Right lung (tissue), 5 donors: ENCODE data around the gene ACSS3. TPM values are rescaled to one million over a fixed set of nuclear protein-coding genes. Genes with fewer than 3 reads are reported as not detected.
"Not testable (repeated sequence)": the region's sequence is repeated elsewhere in the genome, so short reads cannot be mapped to it uniquely, and the experiment has no call there.

ENCODE experiments used
- DNase-seq, 2 donors: peaks; one replicate each; pipeline ENCODE4 v3.0.0-alpha.2; 2013
- polyA plus RNA-seq, 5 donors: library from polyadenylated mRNA; unstranded; fragments of 120-200 nt; gene quantifications; one replicate each; pipeline versions ENCODE4 v1.2.1 to v1.2.3, GENCODE V29; 2013; ENCODE audit warnings: inconsistent platforms in 1 of 5, low replicate concordance in 1 of 5; ENCODE audit not compliant: insufficient read length in 5 of 5, insufficient read depth in 1 of 5

Gene ACSS3
- polyA plus RNA-seq, 5 donors: 16.6 to 39.4 (median 33.6) TPM

DNA sequence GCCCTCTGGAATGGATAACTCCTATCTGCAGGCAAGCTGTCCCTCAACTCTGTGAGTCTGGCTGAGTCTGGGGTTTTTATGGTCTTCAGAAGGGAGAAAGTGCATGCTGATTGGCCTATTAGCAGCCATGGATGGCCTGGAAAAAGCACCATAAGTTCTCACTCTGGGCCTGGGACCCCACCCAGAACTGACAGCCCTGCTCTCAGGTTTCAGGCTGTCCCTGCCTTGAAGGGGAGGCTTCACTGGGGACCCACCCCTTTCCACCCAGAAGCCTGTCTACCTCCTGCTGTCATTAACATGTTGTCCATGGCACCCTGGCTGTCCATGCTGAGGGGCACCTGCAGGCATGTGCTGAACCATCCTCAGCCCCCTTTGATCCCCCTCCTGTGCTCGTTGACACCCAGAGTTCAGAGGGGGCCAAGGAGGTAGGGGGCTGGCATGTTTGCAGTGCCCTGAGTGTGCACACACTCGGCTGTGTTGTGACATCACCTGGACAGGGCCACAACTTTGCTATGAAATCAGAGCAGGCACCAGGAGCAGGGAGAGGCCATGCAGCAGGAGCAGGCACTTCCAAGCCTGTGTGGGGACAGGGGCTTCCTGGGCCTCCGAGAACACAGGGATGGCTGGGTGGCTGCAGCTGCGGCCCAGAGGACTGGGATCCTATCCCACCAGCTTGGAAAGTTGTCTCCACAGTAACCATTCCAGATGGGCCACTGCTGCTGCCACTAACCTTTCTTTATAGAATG is 84.7 kb downstream of the ACSS3 start:
- DNase-seq: no peak

DNA sequence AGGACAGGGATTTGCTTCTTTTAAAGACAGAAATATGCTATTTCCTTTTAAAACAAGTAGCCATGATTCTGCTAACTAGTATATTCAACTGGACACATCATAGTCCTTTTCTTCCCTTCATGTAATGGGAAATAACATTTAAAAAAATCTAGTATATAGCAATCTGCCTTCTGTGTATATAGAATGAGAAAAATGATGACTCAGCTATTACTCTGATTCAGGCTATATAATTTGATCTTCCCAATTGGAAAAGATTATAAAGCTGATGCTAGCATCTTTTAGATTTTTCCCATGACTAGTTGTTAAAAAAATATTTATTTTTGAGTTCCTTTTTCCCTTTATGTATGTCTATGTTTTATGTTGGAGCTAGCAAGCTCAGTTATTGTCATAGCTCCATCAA is 86.9 kb downstream of the ACSS3 start:
- no peak for DNase-seq

DNA sequence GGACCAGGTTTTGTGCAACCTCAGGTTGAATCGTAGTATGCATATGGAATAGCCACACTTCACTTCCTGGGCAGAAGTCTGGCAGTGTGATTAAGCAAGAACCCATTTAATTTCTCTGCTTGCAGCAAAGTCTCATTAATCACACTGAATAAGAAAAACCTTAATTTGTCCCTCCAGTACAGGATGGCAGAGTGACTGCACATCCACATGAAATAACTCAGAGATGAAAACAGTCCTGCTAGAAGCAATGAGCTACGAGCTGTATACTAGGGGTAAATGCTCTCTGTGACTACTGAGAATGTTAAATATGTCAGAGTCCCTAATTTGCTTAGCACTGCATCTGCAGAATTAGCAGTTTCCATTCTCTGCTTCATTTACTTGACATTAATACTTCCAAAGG is 88.9 kb downstream of the ACSS3 start:
- no peak for DNase-seq

DNA sequence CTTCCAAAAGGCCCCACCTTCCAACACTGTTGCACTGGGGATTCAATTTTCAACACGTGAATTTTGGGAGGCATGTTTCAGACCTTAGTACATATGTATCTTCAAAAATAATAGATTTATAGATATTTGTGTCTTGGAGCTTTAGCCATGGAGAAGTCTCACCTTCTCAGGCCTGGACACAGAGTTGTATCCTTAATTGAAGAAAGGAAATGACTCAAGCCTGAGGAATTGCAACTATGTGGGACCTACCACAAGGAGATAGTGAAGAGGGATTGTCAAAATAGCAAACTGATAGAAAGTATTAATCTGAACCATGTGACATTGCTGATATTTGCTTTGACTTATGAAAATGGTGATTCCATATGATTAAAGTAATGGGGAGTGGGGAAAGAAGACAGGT is 89.8 kb downstream of the ACSS3 start:
- DNase-seq: no peak

DNA sequence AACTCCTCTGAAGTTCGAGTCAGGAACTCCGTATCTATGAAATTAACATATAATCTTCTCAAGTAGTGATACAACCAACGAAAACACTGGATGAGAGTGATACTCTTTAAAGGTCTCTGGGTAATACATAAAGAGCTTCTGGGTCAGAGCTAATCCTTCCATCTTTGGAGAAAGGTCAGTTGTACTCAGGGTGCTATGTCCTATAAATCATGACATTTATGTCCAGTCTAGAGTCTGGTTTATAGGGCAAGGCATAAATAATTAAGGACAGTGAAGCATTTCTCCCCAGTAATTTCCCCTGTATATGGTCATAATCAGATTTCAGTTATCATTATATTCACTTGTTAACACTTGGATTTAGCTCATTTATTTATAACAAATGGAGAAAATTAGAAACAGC is 90.6 kb downstream of the ACSS3 start:
- DNase-seq: no peak

DNA sequence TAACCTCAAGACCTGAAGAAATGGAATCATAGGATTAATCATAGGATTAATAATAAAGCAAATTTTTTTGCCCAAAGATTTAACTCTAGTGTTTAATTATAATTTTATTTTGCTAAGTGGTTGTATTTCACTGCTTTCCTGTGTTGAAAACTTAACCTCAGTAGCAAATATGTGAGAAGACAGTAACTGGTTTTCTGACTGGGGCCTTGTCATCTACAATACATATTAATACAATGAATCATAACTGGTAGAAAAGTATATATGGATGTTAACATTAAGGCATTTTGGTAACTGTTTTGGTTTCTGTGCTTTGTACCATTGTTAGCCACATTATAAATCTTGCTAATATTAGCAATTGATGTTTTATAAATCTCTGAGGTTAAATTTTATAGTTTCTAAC is 92.2 kb downstream of the ACSS3 start:
- no peak for DNase-seq

DNA sequence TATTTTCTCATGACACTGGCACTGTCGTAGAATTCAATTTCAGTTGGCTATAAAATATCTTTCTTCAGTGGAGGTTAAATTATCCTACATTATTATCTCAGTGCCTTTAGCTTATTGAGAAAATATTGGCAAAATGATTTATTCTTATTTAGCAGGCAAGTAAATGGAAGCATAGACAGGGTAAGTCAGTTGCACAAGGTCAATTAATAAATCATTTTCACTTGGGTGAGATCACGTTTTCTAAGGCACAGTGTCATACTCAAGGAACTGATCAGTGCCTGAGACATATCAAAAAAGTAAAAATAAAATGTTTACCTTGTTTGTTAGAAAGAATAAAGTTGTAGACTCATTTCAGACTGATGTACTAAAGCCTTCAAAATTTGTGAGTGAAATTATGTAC is 95.0 kb downstream of the ACSS3 start:
- DNase-seq: no peak

DNA sequence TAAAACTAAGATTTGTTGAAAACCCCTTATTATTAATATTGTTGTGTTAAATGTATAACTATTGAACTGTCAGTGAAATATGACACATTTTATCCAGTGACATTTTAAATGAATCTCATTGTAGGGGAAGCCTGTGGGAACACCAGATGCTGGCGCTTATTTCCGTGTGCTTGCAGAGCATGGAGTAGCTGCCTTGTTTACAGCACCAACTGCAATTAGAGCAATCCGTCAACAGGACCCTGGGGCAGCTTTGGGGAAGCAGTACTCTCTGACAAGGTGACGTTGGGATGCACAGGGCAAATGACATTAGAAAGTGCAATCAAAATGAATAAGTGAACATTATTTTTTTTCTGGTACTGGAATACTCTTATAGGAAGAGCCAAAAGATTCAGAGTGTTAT is 96.8 kb downstream of the ACSS3 start:
- DNase-seq: no peak

DNA sequence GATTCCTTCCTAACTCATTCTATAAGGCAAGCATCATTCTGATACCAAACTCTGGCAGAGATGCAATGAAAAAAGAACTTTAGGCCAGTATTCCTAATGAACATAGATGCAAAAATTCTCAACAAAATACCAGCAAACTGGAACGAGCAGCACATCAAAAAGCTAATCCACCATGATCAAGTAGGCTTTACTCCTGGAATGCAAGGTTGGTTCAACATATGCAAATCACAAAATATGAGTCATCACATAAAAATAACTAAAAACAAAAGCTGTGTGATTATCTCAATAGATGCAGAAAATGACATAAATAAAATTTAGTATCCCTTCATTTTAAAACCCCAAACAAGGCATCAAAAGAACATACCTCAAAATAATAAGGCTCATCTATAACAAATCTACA is 98.9 kb downstream of the ACSS3 start:
- DNase-seq: no peak

DNA sequence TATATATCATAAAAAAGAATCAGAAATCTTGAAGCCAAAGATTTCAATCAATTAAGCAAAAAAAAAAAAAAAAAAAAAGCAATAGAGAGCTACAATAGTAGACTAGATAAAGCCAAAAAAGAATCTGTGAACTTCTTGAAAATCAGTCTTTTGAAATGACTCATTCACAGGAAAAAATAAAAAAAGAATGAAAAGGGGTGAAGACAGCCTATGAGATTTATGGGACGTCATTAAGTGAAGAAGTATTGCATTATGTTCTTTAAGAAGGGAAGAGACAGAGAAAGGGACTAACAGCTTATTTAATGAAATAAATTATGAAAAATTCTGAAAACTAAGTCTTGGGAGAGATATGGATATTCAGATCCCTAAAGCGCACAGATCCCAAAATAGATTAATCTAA is 103.8 kb downstream of the ACSS3 start:
- no peak for DNase-seq

DNA sequence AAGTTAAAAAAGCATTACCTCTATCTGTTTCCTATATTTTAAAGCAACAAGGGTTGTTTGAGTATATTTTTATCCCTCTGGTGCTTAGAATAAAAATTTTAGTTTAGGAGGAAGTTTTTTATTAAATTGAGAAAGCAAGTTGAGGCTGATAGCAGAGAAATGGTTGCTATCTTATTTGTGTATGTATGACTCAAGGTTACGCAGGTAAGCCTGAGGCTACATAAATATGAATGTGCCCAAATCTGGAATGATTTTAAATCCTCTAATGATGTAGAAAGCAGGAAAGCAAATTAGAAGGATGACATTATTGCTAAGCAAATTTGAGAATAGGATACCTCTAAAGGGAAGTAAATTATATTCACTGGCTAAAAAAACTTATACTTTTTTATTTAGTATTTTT is 109.8 kb downstream of the ACSS3 start:
- no peak for DNase-seq

DNA sequence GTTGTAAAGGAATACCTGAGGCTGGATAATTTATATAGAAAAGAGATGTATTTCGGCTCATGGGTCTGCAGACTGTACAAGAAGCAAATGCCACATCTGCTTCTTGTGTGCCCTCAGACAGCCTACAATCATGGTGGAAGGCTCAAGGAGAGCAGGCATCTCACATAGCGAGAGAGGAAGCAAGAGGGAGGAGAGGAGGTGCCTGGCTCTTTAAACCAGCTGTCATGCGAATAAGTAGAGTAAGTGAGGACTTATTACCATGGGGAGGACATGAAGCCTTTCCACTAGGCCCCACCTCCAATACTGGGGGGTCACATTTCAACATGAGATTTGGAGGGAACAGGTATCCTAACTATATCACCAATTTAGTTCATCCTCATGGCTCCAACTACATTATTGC is 118.7 kb downstream of the ACSS3 start:
- no peak for DNase-seq

DNA sequence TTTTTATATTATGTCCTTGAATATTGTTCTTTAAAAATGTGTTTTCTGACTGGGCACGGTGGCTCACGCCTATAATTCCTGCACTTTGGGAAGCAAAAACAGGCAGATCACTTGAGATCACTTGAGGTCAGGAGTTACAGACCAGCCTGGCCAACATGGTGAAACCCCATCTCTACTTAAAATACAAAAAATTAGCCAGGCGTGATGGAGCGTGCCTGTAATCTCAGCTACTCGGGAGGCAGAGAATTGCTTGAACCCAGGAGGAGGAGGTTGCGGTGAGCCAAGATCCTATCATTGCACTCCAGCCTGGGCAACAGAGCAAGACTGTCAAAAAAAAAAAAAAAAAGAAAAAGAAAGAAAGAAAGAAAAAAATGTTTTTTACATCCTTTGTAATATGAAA is 122.7 kb downstream of the ACSS3 start:
- DNase-seq: not testable (repeated sequence)

DNA sequence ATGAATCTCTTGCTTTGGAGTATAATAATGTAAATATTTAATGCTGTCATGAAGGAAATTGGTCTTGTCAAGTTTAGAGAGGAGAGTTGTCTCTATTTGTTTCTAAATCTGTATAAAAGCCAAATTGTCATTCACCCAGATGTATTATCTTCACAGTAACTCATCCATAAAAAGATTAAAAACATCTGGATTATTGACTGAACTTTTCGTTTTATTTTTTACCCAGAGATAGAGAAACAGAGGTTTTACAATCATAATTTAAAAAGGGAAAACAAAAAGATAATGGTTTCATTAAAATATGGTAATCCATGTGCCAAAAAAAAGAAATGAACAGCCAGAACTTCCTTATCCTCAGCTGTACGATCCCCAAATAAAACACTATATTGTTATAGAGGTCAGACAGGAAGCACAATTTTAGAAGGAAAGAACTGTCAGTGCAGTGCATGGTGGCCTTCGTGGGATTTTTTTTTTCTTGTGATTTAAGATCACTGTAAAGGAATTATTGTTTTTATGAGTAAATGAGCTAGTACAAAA is 125.9 kb downstream of the ACSS3 start:
- no peak for DNase-seq

DNA sequence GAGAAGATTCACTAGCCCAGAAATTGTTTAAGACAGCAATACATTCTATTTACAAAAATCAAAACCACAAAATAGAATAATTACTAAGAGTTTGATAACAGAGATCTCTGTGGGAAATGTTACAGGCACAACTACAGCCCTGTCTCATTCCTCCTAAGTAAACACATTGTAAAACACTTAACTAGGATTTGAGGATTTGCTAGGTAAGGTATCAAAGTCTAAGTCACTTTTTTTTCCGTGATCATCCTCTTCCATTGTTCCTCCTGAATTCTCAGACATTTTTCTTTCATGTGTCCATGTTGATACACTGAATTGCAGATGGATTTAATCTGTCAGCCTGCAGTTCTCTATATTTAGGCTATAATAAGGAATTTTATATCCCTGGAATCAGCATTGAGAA is 127.5 kb downstream of the ACSS3 start:
- DNase-seq: no peak

DNA sequence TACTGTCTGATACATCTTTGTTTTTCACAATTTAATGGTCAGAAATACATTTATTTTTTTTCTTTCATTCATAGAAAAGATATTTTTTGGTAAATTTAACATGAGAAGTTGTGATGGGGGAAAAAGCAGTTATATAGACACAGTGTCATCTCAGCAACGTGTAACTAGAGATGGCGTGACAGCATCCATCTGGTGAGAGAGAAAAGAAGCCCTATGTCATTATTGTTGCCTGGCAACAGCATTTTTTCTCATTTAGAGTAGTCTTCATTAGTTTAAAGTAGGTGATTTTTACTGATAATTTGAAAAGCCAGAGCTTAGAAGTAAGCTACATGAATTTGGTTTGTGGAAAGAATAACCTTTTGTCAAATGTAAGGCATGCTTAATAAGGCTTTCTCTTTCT is 128.6 kb downstream of the ACSS3 start:
- DNase-seq: no peak

DNA sequence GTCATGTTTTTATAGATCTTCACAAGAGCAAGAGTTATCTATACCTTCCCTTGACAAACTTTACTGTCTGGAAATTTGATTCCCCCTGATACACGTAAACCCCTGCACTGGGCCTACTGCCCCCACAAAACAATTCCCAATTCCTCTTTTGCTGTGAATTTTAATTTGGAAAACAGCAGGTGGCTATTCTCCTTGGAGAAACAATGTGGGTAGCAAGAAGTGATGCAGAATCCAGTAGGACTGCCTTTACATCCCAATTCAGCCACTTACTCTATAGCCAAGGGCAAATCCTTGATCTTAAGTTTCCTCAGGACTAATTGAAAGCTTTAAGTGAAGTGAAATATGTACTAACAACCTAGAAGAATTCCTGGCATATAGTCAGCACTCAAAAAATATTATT is 129.3 kb downstream of the ACSS3 start:
- DNase-seq: no peak

DNA sequence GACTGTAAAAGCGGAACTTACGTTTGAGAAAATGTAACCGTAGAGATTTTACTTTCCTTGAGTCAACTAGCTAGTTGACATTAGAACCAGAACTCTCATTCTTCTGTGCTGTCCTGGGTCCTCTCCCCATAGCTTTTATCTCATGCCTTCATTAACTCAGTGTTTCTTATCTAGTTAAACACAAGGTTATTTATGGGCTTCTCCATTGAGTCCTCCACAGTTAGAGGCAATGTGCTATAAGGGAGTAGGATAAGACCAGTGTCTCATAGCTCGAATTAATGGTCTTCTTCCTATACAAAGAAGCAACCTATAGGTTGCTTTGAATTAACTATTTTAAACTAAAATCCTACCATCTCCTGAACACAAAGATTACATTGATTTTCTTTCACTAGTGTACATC is 129.8 kb downstream of the ACSS3 start:
- DNase-seq: no peak

DNA sequence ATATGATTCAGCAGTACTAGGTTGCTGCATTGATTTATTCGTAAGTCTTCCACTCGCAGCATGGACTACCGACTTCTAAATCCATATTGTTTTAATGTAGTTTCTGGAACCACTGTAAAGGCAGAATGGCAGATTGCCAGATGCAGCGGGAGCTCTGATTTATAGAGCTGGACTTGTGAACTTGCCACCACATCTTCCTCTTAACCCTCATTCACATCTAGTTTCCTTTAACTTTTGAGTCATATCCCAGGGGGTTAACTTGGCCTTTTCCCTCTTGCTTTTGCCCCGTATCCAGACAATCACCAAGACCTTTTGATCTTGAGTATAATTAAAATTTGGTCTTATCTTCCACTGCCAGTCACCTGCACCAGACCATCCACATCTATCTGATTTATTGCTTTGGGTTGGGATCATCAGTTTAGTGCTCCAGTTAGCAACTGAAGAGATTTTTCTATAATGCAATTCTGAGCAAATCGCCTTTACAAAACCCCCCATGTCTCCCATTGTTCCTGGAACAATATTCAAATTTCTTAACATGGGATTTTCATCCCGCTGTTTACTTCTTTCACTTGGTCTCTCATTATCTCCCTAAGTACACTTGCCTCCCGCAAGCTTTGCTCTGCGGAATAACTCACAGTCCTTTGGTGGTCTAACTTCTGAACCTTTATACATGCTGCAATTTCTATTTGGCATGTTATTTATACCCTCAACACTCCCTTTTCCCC is 130.5 kb downstream of the ACSS3 start:
- no peak for DNase-seq

DNA sequence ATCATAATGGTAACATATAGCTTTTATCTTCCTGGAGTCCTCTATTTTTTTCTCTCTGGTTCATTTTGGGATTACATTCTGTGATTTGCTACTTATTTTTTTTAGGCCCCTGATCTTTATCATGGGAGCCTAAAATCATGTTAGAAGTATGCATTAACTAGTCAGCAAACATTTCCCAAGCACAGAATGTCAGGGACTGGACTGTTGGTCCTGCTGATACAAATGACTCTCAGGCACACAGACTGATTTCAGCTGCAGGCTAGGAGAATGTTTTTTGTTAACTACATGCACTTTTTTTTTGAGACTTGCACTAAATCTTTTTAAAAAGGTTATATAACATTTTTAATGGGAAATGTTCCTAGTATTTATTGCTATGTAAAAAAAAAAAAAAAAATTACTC is 131.1 kb downstream of the ACSS3 start:
- DNase-seq: no peak

DNA sequence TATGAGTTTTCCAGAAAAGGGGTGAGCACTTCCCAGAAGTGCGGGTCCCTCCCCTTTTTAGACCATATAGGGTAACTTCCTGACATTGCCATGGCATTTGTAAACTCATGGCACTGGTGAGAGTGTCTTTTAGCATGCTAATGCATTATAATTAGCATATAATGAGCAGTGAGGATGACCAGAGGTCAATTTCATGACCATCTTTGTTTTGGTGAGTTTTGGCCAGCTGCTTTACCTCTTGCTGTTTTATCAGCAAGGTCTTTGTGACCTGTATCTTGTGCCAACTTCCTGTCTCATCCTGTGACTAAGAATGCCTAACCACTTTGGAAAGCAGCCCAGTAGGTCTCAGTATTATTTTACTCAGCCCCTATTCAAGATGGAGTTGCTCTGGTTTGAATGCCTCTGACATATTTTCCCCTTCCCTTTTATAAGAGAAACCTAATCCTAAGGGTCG is 131.9 kb downstream of the ACSS3 start:
- not testable (repeated sequence) for DNase-seq

DNA sequence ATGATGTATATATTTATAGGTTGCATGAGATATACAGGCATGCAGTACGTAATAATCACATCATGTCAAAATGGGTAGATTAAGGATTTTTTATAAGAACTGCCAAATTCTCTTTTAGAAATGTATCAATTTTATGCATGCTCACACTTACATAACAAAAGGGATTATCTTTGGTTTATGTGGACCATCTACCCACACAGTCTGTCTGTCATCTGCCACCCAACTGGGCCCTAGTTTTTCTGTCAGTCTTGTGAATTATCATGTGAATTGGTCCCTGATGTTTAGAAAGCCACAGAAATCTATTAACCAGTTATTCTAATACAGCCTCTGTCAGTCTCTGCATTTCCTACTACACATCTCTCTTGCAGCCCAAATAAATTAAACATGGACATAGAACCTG is 133.4 kb downstream of the ACSS3 start:
- DNase-seq: no peak

DNA sequence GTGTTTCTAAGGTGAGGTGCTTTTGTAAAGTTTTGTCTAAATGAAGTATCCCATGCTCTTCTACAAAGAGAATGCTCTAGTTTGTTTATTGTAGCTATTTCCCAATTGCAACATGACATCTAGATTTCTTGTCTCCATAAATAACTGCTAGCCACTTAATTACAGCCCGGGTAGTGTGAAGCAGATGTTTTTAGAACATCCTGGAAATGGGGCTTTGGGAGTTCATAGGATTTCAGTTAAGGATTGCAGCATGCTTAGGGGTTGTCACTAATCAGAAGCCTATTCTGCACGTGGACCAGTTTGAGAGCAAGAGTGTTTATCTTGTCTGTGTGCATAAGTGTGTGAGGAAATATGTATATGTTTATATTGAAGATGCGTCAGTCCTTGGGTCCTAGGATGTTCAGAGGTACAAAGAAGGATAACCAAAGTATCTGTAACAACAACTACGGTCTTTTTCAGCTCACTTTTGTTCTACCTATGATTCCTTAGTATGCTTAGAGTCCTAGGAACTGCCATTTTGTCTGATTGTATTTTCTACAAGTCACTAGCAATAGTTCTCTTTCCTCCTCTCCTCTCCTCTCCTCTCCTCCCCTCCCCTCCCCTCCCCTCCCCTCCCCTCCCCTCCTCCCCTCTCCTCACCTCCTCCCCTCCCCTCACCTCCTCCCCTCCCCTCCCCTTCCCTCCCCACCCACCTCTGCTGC is 135.3 kb downstream of the ACSS3 start:
- no peak for DNase-seq
